GM21717 (cell line): Measurements from ENCODE around the gene HID1.
"Not testable (repeated sequence)": the region's sequence is repeated elsewhere in the genome, so short reads cannot be mapped to it uniquely, and the experiment has no call there.

ENCODE experiments used
- ATAC-seq: cut with Tn5 transposase; IDR thresholded peaks from one replicate; pipeline ENCODE4 v1.9.1; 2021; ENCODE audit warnings: mild to moderate bottlenecking, moderate library complexity; ENCODE audit not compliant: unreplicated experiment

HID1 gene

DNA sequence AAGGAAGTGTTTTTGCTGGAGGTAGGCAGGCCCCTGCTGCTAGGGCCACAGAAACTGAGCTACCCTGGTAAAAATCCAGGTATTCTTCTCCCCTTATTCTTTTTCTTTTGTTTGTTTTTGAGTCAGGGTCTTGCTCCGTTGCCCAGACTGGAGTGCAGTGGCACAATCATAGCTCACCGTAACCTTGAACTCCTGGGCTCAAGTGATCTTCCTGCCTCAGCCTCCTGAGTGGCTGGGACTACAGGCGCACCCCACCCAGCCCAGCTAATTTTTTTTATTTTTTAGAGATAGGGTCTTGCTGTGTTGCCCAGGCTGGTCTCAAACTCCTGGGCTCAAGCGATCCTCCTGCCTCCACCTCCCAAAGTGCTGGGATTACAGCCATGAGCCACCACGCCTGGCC, 3.1 kb downstream of the HID1 start:
- not testable (repeated sequence) for ATAC-seq

- ATAC-seq = no peak
Measured at GRCh38 chr17:74968361-74968780, 4.2 kb downstream of the HID1 start.

- ATAC-seq = no peak
Measured at GRCh38 chr17:74964988-74965622, 7.5 kb downstream of the HID1 start.

DNA sequence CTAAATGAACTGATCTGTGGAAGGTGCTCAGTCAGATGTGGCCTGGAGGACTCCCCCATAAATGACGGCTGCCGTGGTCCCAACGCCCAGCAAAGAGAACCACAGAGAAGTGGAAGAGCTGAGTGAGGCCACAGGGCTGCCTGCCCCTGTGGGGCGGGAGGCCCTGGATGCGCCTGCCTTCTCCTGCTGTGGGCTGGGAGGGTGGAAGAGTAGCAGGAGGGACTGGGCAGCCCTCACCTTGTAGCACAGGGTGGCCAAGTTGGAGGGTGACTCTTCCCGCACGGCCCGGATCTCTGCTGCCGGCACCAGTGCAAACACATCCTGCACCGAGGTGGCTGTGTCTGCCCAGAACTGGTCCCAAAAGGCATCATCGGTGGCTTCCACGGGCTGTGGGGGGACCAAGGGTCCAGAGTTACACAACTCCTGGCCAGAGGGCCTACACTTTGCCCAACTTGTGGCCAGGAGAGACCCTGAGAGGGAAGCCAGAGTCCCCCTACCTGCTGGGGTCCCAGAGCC, 8.3 kb downstream of the HID1 start:
- no peak for ATAC-seq

GRCh38 chr17:74963656-74964055, 8.9 kb downstream of the HID1 start:
- ATAC-seq = no peak

DNA sequence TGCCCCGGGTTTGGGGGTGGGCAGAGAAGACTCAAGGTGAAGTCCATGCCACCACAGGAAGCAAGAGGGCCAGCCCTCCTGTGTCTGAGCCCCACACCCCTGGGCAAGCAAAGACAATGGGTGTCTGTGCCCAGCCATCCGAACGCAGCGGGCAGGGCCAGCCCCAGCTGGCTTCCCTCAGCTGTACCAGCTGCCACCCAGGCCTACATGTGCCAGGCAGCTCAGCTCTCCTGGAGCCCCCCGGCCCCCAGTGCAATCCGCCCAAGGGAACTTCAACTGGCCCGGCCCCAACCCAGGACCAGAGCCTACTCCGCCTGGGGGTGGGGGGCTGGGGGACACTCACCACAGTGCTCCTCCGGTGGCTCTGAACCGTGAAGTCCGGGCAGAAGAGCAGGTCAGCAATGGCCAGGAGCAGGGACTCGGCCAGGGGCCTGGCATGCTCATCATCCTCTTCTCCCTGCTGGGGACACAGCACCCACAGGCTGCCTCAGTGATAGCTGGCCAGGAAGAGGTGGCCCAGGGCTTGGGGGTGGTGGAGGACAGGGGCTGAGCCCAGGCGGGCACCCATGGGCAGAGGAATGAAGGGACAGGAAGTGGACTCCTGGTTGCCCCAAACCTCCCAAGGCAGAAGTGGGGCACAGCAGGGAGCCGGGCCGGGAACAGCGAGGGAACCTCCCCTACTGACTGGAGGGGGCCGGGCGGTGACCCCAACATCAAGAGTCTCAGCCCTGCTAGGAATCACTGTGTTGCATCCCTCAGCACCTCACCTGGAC, 9.8 kb downstream of the HID1 start:
- ATAC-seq = no peak

DNA sequence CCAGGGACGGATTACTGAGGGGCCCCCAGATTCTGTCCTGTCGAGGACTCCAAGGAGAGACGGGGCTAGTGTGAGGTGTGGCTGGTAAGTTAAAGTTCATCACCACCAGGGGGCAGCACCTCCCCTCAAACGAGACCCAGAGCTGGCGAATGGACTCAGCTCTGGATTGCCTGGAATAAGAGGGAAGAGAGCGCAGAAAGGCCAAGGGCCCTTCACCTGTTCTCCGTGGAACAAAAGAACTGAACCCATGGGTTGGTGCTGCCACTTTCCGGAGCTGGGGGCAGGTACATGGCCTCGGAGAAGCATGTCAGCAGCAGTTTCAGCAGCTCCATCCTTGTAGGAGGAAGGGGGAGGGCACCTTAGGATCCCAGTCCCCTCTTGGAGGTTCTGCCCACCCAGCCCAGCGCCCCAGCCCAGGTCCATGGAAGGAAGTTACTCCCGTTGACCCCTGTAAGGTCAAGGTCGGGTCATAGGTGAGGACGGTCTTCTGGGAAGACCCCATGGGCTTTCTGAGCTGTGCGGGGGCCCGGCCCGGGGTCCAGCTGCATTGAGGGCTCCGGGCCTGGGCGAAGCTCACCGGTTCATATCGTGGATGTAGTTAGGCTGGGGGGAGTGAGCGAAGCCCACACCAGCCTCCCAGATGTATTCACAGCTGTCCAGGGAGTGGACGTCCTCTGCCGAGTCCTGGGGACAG, 10.8 kb downstream of the HID1 start:
- no peak for ATAC-seq

DNA sequence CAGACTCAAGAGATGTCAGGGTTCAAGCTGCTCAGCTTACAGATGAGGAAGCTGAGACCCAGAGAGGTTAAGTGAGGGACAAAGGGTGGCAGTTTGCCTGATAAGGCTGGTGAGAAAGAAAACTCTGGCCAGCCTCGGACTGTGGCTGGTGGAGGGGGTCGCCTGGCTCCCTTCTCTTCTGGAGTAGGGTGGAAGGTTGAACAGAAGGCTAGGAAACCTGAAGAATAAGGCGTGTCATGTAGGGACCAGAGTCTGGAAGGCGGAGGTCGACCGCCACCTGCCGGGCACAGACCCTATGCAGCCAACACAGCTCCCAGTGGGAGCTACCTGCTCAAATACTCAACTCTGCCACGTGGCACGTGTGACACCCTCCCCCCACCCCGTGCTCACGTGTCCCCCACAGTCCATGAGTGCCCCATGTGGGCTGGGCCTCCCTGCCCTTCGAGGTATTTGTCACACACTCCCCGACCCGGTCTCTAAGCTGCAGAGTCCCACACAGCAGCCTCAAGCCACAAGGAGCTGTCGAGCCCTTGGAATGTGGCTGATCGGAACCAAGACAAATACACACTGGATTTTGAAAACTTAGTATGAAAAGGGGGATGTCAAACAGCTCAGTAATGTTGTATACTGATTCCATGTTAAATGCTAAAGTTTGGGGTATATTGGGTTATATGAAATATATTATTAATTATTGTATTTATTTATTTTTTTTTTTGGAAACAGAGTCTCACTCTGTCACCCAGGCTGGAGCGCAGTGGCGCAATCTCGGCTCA, 11.8 kb downstream of the HID1 start:
- no peak for ATAC-seq

GRCh38 chr17:74959826-74960515, 12.6 kb downstream of the HID1 start:
- no peak for ATAC-seq

- no peak for ATAC-seq
Measured at GRCh38 chr17:74957935-74958740, 14.4 kb downstream of the HID1 start.

DNA sequence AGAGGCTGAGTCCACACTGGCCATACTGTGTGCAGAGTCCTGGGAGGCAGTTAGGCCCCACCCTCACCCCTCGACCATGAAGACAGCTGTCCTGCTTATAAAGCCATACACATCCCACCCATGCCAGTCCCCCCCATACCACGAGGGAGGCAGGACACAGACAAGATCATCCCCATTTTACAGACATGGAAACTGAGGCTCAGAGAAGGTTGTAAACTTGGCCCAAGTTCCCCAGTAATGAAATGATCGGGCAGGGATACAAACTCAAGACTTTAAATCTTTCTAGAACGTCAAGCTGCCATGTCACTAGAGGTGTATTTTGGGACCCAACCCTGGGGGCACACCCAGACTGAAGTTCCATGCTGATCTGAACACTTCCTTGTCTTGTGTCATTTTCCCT, 16.5 kb downstream of the HID1 start:
- no peak for ATAC-seq

GRCh38 chr17:74954665-74955421, 17.7 kb downstream of the HID1 start:
- ATAC-seq = no peak

GRCh38 chr17:74954115-74954514, 18.4 kb downstream of the HID1 start:
- no peak for ATAC-seq

DNA sequence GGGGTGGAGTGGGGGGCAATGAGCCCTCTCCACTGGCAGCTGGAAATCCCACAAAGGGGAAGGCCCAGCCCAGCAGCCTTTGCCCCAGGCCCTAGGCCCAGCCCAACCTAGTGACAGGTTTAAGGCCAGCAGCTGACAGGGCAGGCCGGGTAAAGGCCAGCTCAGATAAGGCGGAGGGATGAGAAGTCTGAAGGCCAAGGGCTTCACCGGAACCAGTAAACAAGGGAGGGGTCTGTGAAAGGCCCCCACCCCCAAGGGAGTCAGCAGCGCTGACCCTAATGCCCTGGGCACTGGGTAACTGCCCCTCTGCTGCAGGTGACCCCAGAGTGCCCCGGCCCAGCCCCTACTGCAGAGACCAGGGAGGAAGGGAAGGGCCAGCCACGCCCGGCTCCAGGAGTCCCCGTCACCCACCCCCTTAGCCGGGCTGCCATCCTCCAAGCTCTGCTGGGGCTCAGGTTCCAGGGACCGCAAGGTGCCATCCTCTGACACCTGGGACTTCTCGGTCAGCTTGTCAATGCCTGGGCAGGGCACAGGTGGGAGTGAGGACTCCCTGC, 19.3 kb downstream of the HID1 start:
- no peak for ATAC-seq

GRCh38 chr17:74952431-74953133, 20.0 kb downstream of the HID1 start:
- no peak for ATAC-seq

GRCh38 chr17:74951680-74952421, 20.7 kb downstream of the HID1 start:
- ATAC-seq = no peak

DNA sequence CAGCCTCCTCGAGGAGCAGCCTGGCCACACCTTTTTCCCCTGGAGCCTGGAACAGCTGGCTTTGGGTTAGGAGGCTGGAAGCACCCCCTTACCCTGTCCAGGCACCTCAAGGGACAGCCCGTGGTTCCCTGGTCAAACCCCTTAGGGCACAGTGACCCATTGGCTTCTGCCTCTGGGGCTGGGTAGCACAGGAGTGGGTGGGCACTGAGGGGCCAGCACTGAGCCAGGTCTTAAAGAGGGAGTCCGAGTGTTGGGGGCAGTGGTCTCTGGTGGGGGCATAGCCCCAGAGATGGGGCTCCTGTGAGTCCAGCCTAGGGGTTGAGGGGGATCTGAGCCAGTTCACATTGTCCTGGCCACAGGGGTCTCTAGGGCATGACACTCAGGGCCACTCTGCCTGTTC, 21.5 kb downstream of the HID1 start:
- ATAC-seq = no peak
